Retinal pigment epithelial cell (primary cell): ENCODE results near the gene MATR3.

Experiments used
- DNase-seq: peaks from one replicate; pipeline ENCODE4 v3.0.0-alpha.2; 2010; ENCODE audit warnings: low read depth
- H3K4me3 ChIP-seq: 2 replicates; pipeline ENCODE4 v1.5.1; 2011; ENCODE audit warnings: mild to moderate bottlenecking, low read length, control low read depth, moderate library complexity
- CTCF ChIP-seq: conservative IDR thresholded peaks from 2 replicates; pipeline ENCODE4 v1.5.1; 2011; ENCODE audit warnings: low read depth, low read length, control low read depth, inconsistent platforms

Gene MATR3

GRCh38 chr5:139298242-139298641 lies 4.7 kb downstream of the MATR3 start:
- DNase-seq: no peak
- no peak for TF ChIP-seq CTCF
- H3K4me3 ChIP-seq: no peak overlapping the region

- no peak for TF ChIP-seq CTCF
- H3K4me3 ChIP-seq: no peak overlapping the region
- no peak for DNase-seq
Measured at GRCh38 chr5:139299486-139299885, 5.9 kb downstream of the MATR3 start.

GRCh38 chr5:139301808-139302499 lies 8.4 kb downstream of the MATR3 start:
- no peak overlapping the region for H3K4me3 ChIP-seq
- TF ChIP-seq CTCF: no peak
- peak; percentile 76 for DNase-seq

- no peak for DNase-seq
- TF ChIP-seq CTCF: no peak
- no peak overlapping the region for H3K4me3 ChIP-seq
Measured at GRCh38 chr5:139304391-139305324, 11.1 kb downstream of the MATR3 start.

GRCh38 chr5:139306197-139306596 lies 12.7 kb downstream of the MATR3 start:
- no peak for TF ChIP-seq CTCF
- no peak overlapping the region for H3K4me3 ChIP-seq
- no peak for DNase-seq

- DNase-seq: no peak
- H3K4me3 ChIP-seq: no peak overlapping the region
- TF ChIP-seq CTCF: no peak
Measured at GRCh38 chr5:139306628-139307379, 13.3 kb downstream of the MATR3 start.
